ENCODE results near the gene VSIR.

The VSIR gene

DNA sequence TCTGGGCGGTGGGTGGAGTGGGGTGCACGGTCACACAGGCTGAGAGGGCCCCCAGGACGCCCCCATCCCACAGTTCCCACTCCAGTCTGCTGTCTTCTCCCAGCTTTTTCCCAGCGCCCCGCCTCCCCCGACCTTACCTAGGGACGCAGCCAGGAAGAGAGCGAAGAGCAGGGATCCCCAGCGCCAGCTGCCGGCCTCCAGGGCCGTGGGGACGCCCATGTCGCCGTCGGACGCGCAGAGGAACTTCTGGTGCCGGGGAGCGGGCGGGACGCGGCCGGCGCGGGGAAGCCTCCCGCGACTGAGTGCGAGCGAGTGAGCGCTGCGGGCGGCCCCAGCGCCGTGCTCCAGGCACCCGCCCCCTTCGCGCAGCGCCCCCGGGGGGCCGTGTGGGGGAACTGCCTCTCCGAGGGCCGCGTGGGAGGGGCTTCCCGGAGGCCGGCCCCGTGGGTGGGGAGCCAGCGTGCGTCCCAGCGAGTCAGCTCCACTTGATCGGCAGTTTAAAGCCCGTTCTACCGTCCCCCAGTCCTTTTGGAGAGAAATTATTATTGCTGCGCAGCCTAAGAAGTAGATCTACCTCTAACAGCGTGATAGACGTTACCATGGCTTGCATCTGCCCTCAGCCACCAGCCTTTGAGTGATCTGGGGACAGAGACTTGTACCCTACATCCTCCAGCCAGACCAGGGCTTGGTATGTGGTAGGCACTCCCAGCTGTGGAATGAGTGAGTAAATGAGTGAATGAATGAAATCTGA, at the start of gene VSIR:
TSS of gene VSIR (minus strand) at position 300 of the 751 bp plus-strand sequence. CDS start at position 219, 81 bp downstream.
- peak; percentile 96 for DNase-seq

DNA sequence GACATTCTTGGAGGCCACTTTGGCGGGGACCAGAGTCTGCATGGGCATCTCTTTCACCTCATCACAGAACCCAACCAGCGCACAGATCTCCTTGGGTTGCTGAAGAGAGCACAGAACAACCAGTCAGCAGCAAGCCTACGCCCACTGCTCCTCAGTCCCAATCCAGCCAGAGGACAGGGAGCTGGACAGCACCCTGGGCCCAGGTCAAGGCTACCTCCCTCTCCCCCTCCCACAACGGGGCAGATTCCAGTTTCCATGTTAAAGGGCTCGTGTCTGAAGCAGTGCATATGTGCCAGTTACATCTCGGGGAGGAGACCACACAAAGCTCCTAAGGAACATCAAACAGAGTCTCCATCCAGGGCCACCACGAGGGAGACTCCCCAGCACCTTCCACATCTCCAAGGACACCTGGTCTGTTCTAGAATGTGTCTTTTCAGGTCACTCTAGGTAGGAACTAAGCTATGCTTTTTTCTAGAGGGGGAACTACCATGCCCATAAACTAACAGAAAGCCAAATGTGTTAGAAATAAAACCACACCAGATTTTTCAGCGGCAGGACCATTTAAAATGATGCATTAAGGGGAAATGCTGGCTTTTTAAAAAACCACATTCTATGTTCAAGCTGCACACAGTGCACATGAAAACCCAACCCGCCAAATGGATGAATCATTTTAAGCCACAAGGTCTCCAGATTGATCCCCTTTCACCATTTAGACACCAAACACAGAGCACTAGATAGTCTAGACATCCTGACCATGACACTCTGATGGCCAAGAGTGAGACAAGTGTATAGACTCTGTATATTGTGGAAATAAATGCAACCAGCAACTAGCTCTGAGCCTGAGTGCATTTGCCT, 48.8 kb upstream of the VSIR start:
- DNase-seq = no peak

DNA sequence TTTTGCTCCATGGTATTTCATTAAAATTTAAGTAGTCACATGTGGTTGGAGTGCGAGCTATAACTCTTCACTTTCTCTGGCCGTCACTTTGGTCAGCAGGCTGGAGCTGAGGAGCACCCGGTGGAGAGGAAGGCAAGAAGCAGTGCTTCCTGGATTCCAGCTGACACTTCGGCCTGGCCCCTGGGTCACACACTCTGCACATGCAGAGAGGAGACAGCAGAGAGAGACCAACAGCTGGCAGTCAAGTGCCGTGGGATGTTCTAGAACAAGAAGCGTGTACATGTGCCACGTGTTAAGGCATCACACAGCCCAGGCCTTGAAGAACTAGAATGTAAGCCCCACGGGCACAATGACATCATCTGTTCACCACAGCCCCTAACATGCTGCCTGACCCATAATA, 47.6 kb upstream of the VSIR start:
- no peak for DNase-seq

DNA sequence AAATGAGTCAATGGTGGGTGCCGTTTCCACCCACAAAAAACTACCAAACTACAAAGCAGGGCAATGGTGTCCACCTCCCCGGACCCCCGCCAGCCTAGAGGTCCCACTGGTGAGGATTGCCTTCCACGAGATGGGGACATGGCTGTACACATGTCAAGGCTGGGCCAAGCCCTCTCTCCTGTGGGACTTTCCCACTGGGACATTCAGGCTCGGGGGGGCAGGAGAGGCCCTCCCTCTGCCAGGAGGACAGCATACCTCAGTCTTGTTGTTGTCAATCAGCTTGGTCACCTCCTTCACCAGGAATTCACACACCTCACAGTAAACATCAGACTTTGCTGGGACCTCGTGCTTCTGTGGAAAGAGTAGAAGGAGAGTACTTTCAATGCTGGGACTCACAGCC, 46.7 kb upstream of the VSIR start:
- no peak for DNase-seq

DNA sequence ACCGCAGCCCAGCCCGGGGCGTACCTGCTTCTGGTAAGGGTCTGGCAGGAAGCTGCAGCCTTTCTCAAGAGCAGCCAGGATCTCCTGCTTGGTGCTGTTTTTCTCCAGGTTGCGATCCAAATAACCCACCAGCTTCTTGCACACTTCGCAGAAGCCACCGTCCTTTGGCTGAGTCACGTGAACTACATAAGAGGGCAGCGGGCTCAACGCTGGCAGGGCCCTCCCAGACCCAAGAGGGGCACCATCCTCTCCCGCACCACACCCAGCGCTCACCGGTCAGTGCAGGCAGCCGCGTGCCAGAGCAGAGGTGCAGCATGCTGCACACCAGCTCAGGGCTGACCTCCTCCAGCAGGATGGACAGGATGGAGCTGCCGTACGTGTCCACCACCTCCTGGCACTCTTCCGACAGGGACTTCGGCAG, 46.1 kb upstream of the VSIR start:
- no peak for DNase-seq

DNA sequence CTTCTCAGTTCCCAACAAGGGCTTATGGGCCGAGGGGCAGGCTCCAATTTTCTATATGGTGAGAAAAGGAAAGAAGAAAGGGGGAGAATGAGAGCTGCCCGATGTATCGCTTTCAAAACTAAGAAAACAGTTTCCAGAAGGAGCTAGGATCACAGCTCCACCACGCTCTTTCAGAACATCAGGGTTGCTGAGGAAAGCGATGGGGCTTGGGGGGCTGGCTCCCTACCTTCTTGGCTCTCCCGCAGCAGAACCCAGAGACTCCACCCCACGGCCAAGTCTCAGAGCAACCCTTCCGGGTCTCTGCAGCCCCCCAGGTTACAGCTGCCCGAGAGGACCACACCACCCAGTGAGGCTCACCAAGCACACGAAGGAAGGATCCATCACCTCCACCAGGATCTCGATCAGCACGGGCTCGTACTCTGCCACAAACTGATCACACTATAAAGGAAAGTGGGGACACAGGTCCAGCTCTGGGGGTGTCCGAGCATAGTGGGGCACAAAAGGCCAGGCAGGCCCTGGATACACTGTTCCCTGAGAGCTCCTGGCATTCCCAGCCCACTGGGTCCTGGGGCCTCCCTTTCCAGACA, 45.4 kb upstream of the VSIR start:
- DNase-seq = no peak

DNA sequence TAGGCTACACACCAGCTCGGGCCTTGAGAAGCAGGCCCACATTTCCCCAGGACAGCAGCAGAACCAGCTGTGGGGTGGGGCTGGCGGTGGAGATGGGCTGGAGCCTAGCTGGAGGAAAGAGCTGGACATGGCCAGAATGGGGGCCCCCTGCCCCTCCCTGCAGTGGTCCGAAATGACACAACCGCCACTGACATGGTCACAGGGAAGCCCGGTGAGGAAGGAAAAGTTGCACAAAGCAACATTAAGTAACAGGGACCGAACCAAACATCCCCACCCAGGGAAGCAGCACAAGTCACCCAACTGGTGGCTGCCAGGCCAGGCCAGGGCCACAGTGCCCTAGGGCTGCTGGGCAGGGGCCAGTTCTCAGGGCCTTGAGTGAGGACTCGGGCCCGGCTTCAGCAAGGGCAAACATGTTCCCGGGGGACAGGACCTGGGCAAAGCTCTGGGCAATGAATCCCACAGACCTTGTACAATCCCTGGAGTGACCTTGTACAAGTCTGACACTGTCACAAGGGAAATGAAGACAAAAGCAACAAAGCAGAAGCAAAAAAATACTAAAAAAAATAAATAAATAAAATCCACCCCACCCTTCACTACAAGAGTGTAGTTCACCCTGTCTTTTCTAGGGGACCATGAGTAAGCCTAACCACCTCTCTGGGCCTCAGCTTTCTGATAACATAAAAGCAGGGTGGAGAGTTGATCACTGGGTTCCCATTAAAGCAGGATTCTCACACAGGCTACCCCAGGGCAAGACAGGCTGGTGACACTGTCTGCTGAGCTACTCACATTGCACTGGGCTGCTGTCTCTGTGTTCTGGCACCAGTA, 44.7 kb upstream of the VSIR start:
- no peak for DNase-seq

DNA sequence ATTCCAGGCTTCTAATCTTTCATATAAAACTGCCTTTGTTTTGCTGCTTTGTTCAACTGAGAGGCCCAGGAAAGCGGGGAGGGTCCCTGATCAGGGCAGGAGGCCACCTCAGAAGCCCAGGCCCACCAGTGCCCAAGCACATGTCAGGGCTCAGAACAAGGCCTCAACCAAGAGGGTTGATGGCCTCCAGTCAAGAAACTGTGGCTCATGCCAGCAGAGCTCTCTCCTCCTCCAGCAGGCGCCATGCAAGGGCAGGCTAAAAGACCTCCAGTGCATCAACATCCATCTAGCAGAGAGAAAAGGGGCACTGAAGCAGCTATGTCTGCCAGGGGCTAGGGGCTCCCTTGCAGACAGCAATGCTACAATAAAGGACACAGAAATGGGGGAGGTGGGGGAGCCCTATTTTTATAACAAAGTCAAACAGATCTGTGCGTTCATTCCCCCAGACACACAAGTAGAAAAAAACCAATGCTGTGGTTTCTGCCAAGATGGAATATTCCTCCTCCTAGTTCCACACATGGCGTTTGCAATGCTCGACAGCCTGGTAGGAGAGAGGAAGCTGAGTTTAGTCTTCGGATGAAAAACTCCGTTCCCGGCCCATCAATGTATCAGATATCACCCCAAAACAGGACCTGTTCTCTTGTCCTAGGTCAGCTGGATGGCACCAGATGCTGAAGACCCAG, 43.8 kb upstream of the VSIR start:
- DNase-seq = no peak

DNA sequence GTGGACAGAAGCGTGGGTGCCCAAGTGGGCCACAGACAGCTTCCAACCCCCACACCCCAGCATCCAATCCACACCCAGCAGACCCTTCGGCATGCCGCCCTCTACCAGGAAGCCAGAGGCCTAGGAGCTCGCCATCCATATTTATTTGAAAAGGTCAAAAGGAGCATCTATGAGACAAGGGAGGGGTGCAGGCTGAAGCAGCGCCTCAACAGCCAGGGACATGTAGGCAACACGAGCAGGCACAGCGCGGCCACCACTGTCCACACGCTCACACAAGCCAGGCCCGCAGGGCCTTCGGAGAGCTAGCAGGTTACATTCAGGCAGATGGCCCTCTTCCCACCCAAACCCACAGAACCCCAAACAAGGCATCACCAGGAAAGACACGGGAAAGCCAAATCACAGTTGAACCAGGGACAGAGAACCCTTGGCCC, 43.1 kb upstream of the VSIR start:
- DNase-seq = no peak

DNA sequence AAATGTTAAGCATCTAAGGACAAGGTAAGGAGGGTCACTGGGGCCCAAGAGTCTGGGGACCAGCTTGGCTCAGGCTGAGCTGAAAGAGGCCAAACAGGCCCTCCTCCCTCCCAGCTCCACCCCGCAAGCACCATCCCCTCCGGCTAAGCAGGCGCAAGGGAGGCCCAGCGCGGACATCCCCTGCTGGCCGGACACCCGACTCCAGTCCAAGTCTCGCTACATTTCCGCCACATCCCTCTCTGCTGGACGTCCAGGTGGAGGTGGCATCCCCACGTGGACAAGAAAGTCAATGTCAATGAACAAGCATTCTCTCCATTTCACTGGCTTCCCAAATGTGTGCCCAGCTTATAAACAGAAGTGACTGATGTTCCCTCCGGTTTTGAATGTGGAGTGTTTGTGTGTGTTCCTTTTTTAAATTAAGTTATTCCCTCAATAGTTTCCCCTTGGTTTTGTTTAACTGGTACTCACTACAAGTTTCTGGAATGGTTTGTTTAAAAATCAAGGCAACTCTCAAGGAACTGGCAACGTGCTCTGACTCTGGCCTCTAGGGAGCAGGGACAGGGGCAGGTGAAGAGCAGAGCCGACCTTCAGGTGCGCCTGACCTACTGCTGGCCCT, 42.3 kb upstream of the VSIR start:
- no peak for DNase-seq

DNA sequence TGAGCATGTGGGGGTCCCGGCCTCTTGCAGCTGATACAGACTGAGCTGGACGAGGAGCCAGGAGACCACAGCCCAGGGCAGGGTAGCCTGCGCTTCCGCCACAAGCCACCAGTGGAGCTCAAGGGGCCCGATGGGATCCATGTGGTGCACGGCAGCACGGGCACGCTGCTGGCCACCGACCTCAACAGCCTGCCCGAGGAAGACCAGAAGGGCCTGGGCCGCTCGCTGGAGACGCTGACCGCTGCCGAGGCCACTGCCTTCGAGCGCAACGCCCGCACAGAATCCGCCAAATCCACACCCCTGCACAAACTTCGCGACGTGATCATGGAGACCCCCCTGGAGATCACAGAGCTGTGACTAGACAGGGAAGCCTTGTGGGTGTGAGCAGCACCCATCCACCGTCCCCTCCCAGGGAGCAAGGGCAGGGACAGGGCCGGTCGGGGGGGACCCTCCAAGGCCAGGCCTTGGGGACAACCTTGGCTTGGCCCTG, 41.6 kb upstream of the VSIR start:
- DNase-seq = no peak

DNA sequence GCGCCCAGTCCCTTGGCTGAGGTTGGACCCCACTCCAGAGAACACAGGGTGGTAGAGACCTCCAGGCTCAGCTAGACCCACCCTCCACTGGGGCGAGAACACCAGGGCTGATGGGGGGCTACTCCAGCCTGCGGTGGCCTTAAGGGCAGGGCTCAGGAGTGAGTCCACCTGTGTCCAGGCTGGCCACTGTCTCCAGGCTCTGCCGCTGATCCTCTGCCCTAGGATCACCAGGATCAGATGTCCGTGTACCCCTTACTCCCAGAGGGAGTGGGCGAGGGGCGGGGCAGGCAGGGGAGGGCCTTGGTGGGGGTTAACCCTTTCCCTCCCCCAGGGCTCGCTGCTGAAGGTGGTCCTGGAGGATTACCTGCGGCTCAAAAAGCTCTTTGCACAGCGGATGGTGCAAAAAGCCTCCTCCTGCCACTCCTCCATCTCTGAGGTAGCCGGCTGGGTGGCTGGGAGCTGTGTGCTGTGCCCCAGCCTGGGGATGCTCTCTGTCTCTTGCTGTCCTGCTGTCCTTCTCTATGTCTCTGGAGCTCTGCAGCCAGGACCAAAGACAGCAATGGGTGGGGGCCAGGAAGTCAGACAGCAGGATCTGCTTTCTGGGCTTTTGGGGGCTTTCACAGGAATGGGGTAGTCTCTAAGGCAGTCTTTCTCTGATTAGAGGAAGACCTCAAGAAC, 39.7 kb upstream of the VSIR start:
- no peak for DNase-seq

DNA sequence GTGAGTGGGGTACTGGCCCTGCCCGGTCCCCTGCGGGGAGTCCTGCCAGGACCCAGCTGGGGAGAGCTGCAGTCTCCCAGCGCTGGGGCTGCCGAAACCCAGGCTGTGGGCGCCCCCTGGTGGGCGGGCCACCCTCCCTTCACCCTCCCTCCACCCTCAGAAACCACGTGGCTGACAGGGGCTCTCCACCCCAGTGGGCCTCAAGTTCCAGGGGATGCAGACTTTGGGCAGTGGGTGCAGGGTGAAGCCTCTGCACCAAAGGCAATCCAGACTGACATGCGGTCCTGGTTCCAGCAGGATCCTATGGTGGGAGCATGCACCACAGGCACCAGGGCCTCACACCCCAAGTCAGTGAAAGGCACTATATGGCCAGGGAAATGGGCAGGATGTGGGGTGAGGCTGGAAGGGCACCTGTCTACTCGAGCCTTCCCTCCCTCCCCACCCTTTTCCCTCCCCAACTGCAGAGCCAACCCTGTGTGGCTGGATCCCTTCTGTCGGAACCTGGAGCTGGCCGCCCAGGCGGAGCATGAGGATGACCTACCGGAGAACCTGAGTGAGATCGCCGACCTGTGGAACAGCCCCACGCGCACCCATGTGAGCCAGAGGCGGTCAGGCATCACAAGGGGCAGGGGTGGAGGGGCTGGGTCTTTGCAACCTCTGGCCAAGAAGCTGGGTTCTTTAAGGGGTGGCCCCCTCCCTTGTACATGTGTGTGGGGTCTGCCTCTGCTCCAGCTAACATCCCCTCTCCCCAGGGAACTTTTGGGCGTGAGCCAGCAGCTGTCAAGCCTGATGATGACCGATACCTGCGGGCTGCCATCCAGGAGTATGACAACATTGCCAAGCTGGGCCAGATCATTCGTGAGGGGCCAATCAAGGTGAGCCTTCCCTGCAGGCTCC, 38.9 kb upstream of the VSIR start:
- peak; percentile 83 for DNase-seq

DNA sequence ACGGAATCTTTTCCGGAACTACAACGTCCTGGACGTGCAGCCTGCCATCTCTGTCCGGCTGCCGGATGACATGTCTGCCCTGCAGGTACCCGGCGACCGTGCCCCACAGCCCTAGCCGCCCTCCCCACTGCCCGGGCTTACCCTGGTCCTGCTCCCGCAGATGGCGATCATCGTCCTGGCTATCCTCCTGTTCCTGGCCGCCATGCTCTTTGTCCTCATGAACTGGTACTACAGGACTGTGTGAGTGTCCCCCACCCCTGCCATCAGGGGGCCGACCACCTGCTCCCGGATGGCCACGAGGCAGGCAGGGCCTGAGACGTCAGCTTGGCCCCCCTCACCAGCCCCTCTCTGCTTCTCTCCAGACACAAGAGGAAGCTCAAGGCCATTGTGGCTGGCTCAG, 38.0 kb upstream of the VSIR start:
- no peak for DNase-seq

DNA sequence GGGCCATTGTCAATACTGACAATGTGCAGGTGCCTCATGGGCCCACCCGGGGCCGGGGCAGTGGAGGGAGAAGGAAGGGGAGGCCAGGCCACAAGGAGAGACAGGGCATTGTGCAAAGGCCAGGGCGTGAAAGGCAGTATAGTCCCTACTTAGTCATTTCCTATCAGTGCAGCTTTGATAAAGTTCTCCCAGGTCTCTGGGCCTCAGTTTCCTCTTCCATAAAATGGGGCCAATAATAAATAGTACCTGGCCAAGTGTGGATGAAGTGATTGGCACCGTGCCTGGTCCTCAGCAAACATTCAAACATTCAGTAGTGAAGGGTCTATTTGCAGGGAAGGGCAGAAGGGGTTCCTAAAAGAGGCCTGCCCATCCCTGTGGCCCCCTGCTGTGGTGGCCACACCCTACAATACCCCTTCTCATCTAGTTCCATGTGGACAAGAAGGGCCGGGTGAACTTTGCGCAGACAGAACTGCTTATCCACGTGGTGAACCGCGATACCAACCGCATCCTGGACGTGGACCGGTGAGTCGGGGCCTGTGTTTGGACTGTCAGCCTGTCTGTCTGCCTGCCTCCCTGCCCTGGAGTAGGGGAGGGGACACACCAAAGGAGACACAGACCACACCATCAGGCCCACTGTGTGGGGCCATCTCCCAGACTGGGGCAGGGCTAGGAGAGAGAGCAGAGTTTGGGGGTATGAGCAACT, 36.9 kb upstream of the VSIR start:
- no peak for DNase-seq

DNA sequence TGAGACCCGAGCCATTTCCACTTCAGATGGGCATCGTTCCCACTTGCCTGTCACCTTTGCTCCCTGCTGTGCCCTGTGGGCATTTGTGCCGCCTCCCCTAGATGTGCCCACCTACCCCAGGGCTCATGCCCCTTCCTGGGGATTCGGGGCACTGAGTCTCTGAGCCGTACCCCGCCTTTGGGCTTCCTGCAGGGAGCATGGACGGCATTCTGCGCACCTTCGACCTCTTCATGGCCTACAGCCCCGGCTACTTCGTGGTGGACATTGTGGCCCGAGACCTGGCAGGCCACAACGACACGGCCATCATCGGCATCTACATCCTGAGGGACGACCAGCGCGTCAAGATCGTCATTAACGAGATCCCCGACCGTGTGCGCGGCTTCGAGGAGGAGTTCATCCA, 36.3 kb upstream of the VSIR start:
- DNase-seq = no peak

DNA sequence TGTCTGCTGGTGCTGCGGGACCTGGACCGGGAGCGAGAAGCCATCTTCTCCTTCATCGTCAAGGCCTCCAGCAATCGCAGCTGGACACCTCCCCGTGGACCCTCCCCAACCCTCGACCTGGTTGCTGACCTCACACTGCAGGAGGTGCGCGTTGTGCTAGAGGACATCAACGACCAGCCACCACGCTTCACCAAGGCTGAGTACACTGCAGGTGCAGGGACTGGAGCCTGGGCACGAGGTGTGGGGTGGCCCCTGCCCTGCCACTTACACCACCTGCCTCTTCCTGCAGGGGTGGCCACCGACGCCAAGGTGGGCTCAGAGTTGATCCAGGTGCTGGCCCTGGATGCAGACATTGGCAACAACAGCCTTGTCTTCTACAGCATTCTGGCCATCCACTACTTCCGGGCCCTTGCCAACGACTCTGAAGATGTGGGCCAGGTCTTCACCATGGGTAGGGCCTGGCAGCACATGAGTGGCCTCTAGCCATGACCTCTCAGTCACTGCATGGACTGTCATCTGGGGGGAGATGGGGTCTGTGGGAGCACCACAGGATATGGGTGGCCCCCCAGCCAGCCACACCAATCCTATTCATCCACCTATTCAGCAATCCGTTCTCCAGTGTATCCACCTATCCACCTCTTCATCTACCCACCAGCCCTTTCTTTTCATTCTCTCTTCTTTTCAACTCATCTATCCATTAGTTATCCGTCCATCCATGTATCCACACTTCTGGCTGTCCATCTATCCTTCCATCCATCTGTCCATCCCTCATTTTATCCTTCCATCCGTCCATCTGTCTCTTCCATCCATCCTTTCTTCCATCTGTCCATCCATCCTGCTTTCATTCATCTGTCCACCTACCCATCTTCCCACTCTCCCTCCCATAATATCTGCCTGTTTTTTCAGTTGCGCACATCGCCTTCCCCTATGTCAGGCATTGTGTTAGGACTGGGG, 34.5 kb upstream of the VSIR start:
- DNase-seq = no peak

All from stimulated activated CD4-positive, alpha-beta T cell treated with anti-CD3 and anti-CD28 coated beads, Interleukin-12 subunit alpha, Interleukin-12 subunit beta, amount 100 ng/mL, for 4 hours (primary cell).